Lung (tissue), 16 donors: ENCODE results near the gene CORO2A. TPM values are rescaled to one million over a fixed set of nuclear protein-coding genes. Genes with fewer than 3 reads are reported as not detected.

Experiments
- ATAC-seq: fragments of 200-7000 bp; cut with Tn5 transposase; one replicate; pipeline ENCODE4 v1.9.1; 2020; ENCODE audit warnings: moderate number of reproducible peaks; ENCODE audit not compliant: insufficient read depth, low FRiP score
- DNase-seq, 3 donors: peaks; one replicate each; pipeline ENCODE4 v3.0.0-alpha.2; 2013 to 2017
- H3K27ac ChIP-seq, 2 donors: one replicate each; pipeline ENCODE4 v1.5.1; 2013; ENCODE audit warnings: mild to moderate bottlenecking in 2 of 2, moderate library complexity in 2 of 2, control low read depth in 1 of 2, inconsistent platforms in 1 of 2, low read depth in 1 of 2, low read length in 1 of 2
- H3K27me3 ChIP-seq, 3 donors: one replicate each; pipeline ENCODE4 v1.5.1; 2013; ENCODE audit warnings: low read length in 2 of 3; ENCODE audit not compliant: control insufficient read depth in 3 of 3, insufficient read depth in 3 of 3
- H3K36me3 ChIP-seq, 4 donors: one replicate each; pipeline ENCODE4 v1.5.1; 2013; ENCODE audit warnings: low read length in 4 of 4, mild to moderate bottlenecking in 1 of 4, moderate library complexity in 1 of 4; ENCODE audit not compliant: control insufficient read depth in 4 of 4, insufficient read depth in 4 of 4
- H3K4me1 ChIP-seq, 5 donors: one replicate each; pipeline ENCODE4 v1.5.1; 2013; ENCODE audit warnings: low read length in 5 of 5, mild to moderate bottlenecking in 2 of 5, moderate library complexity in 1 of 5; ENCODE audit not compliant: control insufficient read depth in 5 of 5, insufficient read depth in 5 of 5
- H3K4me3 ChIP-seq: one replicate; pipeline ENCODE4 v1.5.1; 2013; ENCODE audit warnings: mild to moderate bottlenecking, control low read depth, moderate library complexity
- H3K9ac ChIP-seq, 2 donors: one replicate each; pipeline ENCODE4 v1.5.1; 2013; ENCODE audit warnings: low read length in 2 of 2, control low read depth in 1 of 2; ENCODE audit not compliant: insufficient read depth in 1 of 2
- H3K9me3 ChIP-seq, 4 donors: one replicate each; pipeline ENCODE4 v1.5.1; 2013; ENCODE audit warnings: low read length in 3 of 4, mild to moderate bottlenecking in 1 of 4, moderate library complexity in 1 of 4; ENCODE audit not compliant: control insufficient read depth in 4 of 4, insufficient read depth in 3 of 4
- CTCF ChIP-seq: IDR thresholded peaks from 2 replicates; pipeline ENCODE4 v1.5.1; 2012; ENCODE audit warnings: mild to moderate bottlenecking; ENCODE audit errors: control extremely low read depth, extremely low read depth
- WGBS, 2 donors: extraction: QIAGEN DNeasy Blood & Tissue Kit; methylation state at CpG; one replicate each; pipeline ENCODE4 v1.1.7; 2013; 5-methylcytosine and 5-hydroxymethylcytosine counted together
- long read RNA-seq, 5 donors: transcript quantifications; one replicate each; lab custom pipeline, GENCODE V29; 2026
- polyA plus RNA-seq, 2 donors: library from polyadenylated mRNA; stranded (reverse); fragments of 200-250 nt; gene quantifications; one replicate each; pipeline ENCODE4 v1.2.1, GENCODE V29; 2013
- total RNA-seq, 2 donors: library from RNA; depleted of rRNA in 1 of 2; stranded (reverse); fragments of >200 nt in 1 of 2; gene quantifications; one replicate each; pipeline ENCODE4 v1.2.1, GENCODE V29; 2014 to 2021
- donor health status: control.
- donor health status: control.
- donor health status: Bipolar disorder and iron deficiency.
- donor health status: healthy.
- donor health status: DM: yes; HTN: yes; CAD: no.

CORO2A gene
- total RNA-seq = 10 to 100 TPM; 16.5 to 22.3 TPM
- polyA plus RNA-seq = 10 to 100 TPM in 1 of 2 donors, 1 to 10 TPM in 1; 6.8 to 13.0 TPM
- long read RNA-seq, donor 1, full-length matches to known transcripts = 5 of 5 reads
- long read RNA-seq, donor 1, partial matches to known transcripts = 0 of 5 reads
- long read RNA-seq, donor 1, other reads (novel, unspliced or antisense) = 0 of 5 reads
- long read RNA-seq, donor 2, full-length matches to known transcripts = 1 of 1 reads
- long read RNA-seq, donor 2, partial matches to known transcripts = 0 of 1 reads
- long read RNA-seq, donor 2, other reads (novel, unspliced or antisense) = 0 of 1 reads
- long read RNA-seq, donor 3, full-length matches to known transcripts = 2 of 2 reads
- long read RNA-seq, donor 3, partial matches to known transcripts = 0 of 2 reads
- long read RNA-seq, donor 3, other reads (novel, unspliced or antisense) = 0 of 2 reads
- long read RNA-seq, donor 4 = 0 reads
- long read RNA-seq, donor 5, full-length matches to known transcripts = 7 of 7 reads
- long read RNA-seq, donor 5, partial matches to known transcripts = 0 of 7 reads
- long read RNA-seq, donor 5, other reads (novel, unspliced or antisense) = 0 of 7 reads

GRCh38 chr9:98192503-98193335, at the start of gene CORO2A:
CORO2A (minus strand) TSS chr9:98192637; CDS start chr9:98157660, 34,977 bp downstream.
- peak; percentile 85 for ATAC-seq
- H3K27me3 ChIP-seq = no peaks in the 10 kb centered on the region
- 1% methylated on average over 69 to 95 of the region's 95 CpGs for WGBS, 2 donors

DNA sequence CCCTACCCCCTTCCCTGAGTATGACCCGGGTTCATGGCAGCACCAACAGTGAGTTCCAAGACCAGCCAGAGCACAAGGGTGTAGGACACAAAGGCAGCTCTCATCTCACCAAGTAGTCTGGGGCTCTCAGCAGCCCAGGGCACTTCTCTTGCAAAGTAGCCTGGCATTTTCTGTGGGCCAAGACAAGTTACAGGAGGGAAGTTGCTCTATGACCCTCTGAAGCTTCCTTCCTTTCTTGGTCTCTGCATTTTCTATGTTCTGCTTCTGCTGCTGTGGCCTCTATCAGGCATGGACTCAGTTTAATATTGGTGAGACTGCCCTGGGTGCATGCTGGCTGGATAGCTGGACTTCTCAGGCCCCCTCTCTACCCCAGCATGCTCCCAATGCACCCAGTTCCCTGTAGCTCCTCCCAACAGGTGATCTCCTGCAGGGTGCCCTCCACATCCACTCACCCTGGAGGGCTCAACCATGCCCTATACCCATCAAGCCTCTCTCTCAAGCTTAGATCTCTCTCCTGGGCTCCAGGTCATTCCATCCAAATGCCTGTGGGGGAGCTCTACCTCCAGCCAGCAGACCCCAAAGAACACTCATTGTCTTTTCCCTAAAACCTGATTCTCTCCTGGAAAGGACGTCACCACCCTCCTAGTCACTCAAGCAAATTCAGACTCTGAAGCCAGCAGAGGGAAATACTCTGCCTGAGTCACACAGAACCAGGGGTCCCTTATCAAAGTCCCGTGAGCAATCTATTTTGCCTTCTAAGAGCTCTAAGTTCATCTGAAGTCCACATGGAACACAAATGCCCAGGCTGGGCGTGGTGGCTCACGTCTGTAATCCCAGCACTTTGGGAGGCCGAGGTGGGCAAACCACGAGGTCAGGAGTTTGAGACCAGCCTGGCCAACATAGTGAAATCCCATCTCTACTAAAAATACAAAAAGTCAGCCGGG, 49.2 kb upstream of the CORO2A start:
- peaks cover 0 to 19% (median 0%) of the 10 kb centered on the region in 4 donors for H3K36me3 ChIP-seq
- TF ChIP-seq CTCF = no peak
- H3K9ac ChIP-seq = no peak overlapping the region

More at GRCh38 chr9:98192503-98193335, at the start of gene CORO2A:
- peak; percentile 9 for TF ChIP-seq CTCF
- peaks cover 0 to 6% (median 0%) of the 10 kb centered on the region in 5 donors for H3K4me1 ChIP-seq
- H3K9ac ChIP-seq = peak within 1 kb of the TSS; percentile 0 to 26
- H3K36me3 ChIP-seq = no peaks in the 10 kb centered on the region
- DNase-seq = peak; percentile 62 to 81 (median 73)
- H3K4me3 ChIP-seq = peak within 1 kb of the TSS; percentile 70
- peak within 1 kb of the TSS; percentile 63 to 86 for H3K27ac ChIP-seq
- H3K9me3 ChIP-seq = no peaks in the 10 kb centered on the region

DNA sequence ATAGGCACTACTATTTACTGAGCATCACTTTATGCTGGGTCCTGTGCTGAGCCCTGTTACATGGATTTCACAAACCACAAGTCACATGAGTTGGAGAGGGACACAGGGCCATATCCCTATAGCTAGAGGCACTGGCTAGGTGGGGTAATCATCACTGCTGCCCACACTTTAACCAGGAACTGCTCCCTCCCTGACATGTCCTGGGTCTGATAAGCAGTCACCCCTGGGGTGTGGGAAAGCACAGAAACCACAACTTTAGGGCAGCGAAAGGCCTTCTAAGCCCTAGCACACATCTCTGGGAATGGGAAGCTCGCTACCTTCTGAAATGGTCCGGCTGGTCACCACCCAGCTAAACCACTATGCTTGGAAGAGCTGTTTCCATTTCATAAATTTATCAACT, 48.0 kb upstream of the CORO2A start:
- Histone ChIP-seq H3K36me3 (peaks cover 0 to 19% (median 0%) of the 10 kb centered on the region in 4 donors), H3K4me1 (peaks cover 0 to 9% (median 0%) of the 10 kb centered on the region in 5 donors), H3K9me3 (no peaks in the 10 kb centered on the region), H3K27ac (no peak overlapping the region), H3K27me3 (no peaks in the 10 kb centered on the region), H3K9ac (no peak overlapping the region), H3K4me3 (no peak overlapping the region)
- DNase-seq (no peak), ATAC-seq (no peak)
- 62 to 78% methylated on average over 3 of the region's 3 CpGs for WGBS, 2 donors
- TF ChIP-seq CTCF = no peak

More for the DNA sequence above, 49.2 kb upstream of the CORO2A start:
- DNase-seq = no peak
- no peaks in the 10 kb centered on the region for H3K9me3 ChIP-seq
- H3K4me3 ChIP-seq = no peak overlapping the region
- no peaks in the 10 kb centered on the region for H3K27me3 ChIP-seq
- H3K27ac ChIP-seq = peak overlapping the region in 1 of 2 donors; percentile 35
- ATAC-seq = no peak
- WGBS, 2 donors = 76 to 80% methylated on average over 8 of the region's 8 CpGs
- H3K4me1 ChIP-seq = peaks cover 0 to 12% (median 0%) of the 10 kb centered on the region in 5 donors
